BE2C (cell line): ENCODE results near the gene MTG2.

ENCODE experiments used
- DNase-seq: peaks from one replicate; pipeline ENCODE4 v3.0.0-alpha.2; 2020
- H3K27me3 ChIP-seq: fragments of 250-450 bp; sonication (Bioruptor Pico); 2 replicates; pipeline ENCODE4 v1.5.1; 2020; ENCODE audit warnings: mild to moderate bottlenecking
- H3K36me3 ChIP-seq: fragments of 250-450 bp; sonication (Bioruptor Pico); 2 replicates; pipeline ENCODE4 v1.5.1; 2020; ENCODE audit warnings: mild to moderate bottlenecking
- H3K4me1 ChIP-seq: fragments of 250-450 bp; sonication (Bioruptor Pico); 2 replicates; pipeline ENCODE4 v1.5.1; 2020
- H3K4me3 ChIP-seq: 2 replicates; pipeline ENCODE4 v1.5.1; 2011; ENCODE audit warnings: low read depth, low read length
- H3K9me3 ChIP-seq: fragments of 250-450 bp; sonication (Bioruptor Pico); 2 replicates; pipeline ENCODE4 v1.5.1; 2020
- CTCF ChIP-seq: IDR thresholded peaks from 2 replicates; pipeline ENCODE4 v1.5.1; 2012; ENCODE audit warnings: mild to moderate bottlenecking, low read depth, low read length

Gene MTG2

GRCh38 chr20:62171245-62171644 is 11.6 kb upstream of the MTG2 start:
- H3K9me3 ChIP-seq = no peaks in the 10 kb centered on the region
- peaks cover 34% of the 10 kb centered on the region for H3K36me3 ChIP-seq
- no peaks in the 10 kb centered on the region for H3K27me3 ChIP-seq
- no peak for DNase-seq
- no peak for TF ChIP-seq CTCF
- H3K4me3 ChIP-seq = no peak overlapping the region
- peaks cover 2% of the 10 kb centered on the region for H3K4me1 ChIP-seq

GRCh38 chr20:62172666-62173065 is 10.2 kb upstream of the MTG2 start:
- Histone ChIP-seq H3K4me3 (no peak overlapping the region), H3K27me3 (no peaks in the 10 kb centered on the region), H3K4me1 (no peaks in the 10 kb centered on the region; the same call in 1 of the 2 replicates), H3K9me3 (no peaks in the 10 kb centered on the region), H3K36me3 (peaks cover 29% of the 10 kb centered on the region)
- no peak for TF ChIP-seq CTCF
- no peak for DNase-seq

DNA sequence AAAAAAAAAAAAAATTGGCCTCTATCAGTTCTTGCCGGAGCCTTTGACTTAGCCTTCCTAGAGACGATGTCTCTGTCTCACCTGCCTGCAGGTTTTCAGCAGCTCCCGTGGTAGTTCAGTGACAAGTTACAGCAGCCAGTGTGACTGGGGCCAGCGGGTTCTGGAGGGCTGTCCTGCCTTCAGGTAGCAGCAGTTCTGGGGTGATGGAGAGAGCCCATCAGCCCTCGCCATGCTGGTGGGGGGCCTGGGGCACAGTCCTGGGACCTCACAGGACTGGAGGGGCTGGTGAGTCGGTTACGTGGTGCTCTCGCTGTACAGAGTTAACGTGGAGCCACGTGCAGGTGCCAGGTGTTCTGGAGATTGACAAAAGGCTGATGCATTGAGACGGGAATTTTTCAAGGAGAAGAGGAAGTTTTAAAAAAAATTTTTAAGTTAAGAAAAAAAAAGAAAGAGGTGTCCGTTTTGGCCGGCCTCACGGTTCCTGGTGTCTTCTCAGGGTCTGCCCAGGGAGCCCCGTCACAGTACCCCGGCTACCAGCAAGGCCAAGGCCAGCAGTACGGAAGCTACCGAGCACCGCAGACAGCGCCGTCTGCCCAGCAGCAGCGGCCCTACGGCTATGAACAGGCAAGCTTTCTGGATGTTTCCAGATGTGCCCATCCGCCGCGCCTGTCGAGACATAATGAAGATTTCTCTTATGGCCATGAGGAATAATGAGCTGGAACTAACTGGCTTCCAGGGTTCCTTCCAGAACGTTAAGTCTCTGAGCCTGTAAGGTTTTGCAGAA is 8.6 kb upstream of the MTG2 start:
- H3K9me3 ChIP-seq = no peaks in the 10 kb centered on the region
- no peak for DNase-seq
- H3K27me3 ChIP-seq = no peaks in the 10 kb centered on the region
- no peaks in the 10 kb centered on the region; the same call in 1 of the 2 replicates for H3K4me1 ChIP-seq
- no peak overlapping the region for H3K4me3 ChIP-seq
- TF ChIP-seq CTCF = no peak
- H3K36me3 ChIP-seq = peaks cover 21% of the 10 kb centered on the region

DNA sequence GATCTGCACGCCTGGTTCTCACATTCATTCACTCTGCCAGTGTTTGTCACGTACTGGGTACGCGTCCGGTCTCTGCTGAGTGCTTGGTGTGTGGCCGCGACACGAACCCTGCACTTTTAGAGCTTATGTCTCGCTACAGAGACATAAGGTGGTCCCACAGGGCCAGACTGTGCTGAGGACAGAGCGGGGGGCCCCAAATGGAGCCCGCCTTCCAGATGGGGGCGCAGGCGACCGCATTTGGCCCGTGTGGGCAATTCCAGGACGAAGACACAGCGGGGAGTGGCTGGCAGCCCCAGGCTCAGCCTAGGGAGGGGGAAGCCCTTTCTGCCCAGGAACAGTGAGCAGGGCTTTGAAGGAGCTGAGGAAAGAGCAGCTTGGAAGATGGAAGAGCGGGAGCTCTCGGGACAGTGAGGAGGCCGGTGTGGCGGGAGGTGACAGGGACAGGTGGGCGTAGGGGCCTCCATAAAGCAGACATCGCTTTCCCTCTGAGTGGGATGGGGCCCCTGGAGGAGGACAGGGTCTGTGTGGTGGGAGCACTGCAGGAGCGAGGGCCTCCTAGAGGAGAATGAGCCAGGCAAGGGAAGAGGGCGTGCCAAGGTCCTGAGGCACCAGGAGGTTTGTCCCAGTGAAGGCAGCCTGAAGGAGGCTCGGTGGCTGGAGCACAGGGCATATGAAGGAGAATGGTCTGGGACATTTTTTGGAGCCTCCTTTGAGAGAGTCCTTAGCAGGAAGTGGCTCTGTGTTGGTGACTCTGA is 7.8 kb upstream of the MTG2 start:
- no peak for DNase-seq
- Histone ChIP-seq H3K9me3 (no peaks in the 10 kb centered on the region), H3K27me3 (no peaks in the 10 kb centered on the region), H3K4me3 (no peak overlapping the region), H3K4me1 (no peaks in the 10 kb centered on the region; the same call in 1 of the 2 replicates), H3K36me3 (peaks cover 20% of the 10 kb centered on the region)
- TF ChIP-seq CTCF = no peak

GRCh38 chr20:62175711-62176110 is 7.1 kb upstream of the MTG2 start:
- Histone ChIP-seq H3K27me3 (no peaks in the 10 kb centered on the region), H3K4me3 (no peak overlapping the region), H3K9me3 (no peaks in the 10 kb centered on the region), H3K36me3 (peaks cover 20% of the 10 kb centered on the region), H3K4me1 (no peaks in the 10 kb centered on the region; the same call in 1 of the 2 replicates)
- no peak for DNase-seq
- no peak for TF ChIP-seq CTCF

GRCh38 chr20:62176866-62177265 is 6.0 kb upstream of the MTG2 start:
- no peak for TF ChIP-seq CTCF
- DNase-seq = peak; percentile 30
- Histone ChIP-seq H3K27me3 (no peaks in the 10 kb centered on the region), H3K9me3 (no peaks in the 10 kb centered on the region), H3K4me3 (peak overlapping the region; percentile 6), H3K36me3 (peaks cover 20% of the 10 kb centered on the region), H3K4me1 (no peaks in the 10 kb centered on the region; the same call in 1 of the 2 replicates)
